ENCODE measurements around the gene NAA40.

The NAA40 gene

GRCh38 chr11:63986932-63987513 lies 48.2 kb downstream of the NAA40 start:
- peak; percentile 14 for DNase-seq (ENCODE audit: low spot score)

GRCh38 chr11:63991558-63991957 lies 52.8 kb downstream of the NAA40 start:
- no peak for DNase-seq (ENCODE audit: low spot score)

GRCh38 chr11:63993100-63993499 lies 54.3 kb downstream of the NAA40 start:
- DNase-seq (ENCODE audit: low spot score) = no peak

- no peak for DNase-seq (ENCODE audit: low spot score)
Measured at GRCh38 chr11:63993993-63994392, 55.2 kb downstream of the NAA40 start.

GRCh38 chr11:63996512-63996911 lies 57.7 kb downstream of the NAA40 start:
- DNase-seq (ENCODE audit: low spot score) = no peak

GRCh38 chr11:63997104-63997700 lies 58.4 kb downstream of the NAA40 start:
- no peak for DNase-seq (ENCODE audit: low spot score)

- no peak for DNase-seq (ENCODE audit: low spot score)
Measured at GRCh38 chr11:63997801-63998337, 59.1 kb downstream of the NAA40 start.

- DNase-seq (ENCODE audit: low spot score) = no peak
Measured at GRCh38 chr11:63998558-63999348, 60.0 kb downstream of the NAA40 start.

GRCh38 chr11:63999349-64000025 lies 60.7 kb downstream of the NAA40 start:
- peak; percentile 68 for DNase-seq (ENCODE audit: low spot score)

- peak; percentile 96 for DNase-seq (ENCODE audit: low spot score)
Measured at GRCh38 chr11:64000026-64000739, 61.4 kb downstream of the NAA40 start.

- no peak for DNase-seq (ENCODE audit: low spot score)
Measured at GRCh38 chr11:64000740-64001483, 62.1 kb downstream of the NAA40 start.

GRCh38 chr11:64001484-64002420 lies 63.0 kb downstream of the NAA40 start:
- DNase-seq (ENCODE audit: low spot score) = no peak

- DNase-seq (ENCODE audit: low spot score) = no peak
Measured at GRCh38 chr11:64003807-64004589, 65.2 kb downstream of the NAA40 start.

- DNase-seq (ENCODE audit: low spot score) = no peak
Measured at GRCh38 chr11:64004590-64004984, 65.8 kb downstream of the NAA40 start.

GRCh38 chr11:64005691-64006090 lies 66.9 kb downstream of the NAA40 start:
- no peak for DNase-seq (ENCODE audit: low spot score)

- no peak for DNase-seq (ENCODE audit: low spot score)
Measured at GRCh38 chr11:64006398-64006797, 67.6 kb downstream of the NAA40 start.

Measured in AG08396 (cell line).